Activated CD8-positive, alpha-beta T cell treated with anti-CD3 and anti-CD28 coated beads for 36 hours (primary cell): Measurements from ENCODE around the gene PLG. TPM values are rescaled to one million over a fixed set of nuclear protein-coding genes. Genes with fewer than 3 reads are reported as not detected.
"Not testable (repeated sequence)": the region's sequence is repeated elsewhere in the genome, so short reads cannot be mapped to it uniquely, and the experiment has no call there.

Experiments used
- ATAC-seq: fragments of 200-7000 bp; cut with Tn5 transposase; one replicate; pipeline ENCODE4 v1.10.0; 2021; ENCODE audit warnings: mild to moderate bottlenecking, moderate library complexity
- CTCF ChIA-PET: fragments of 350-600 bp; sonication (Branson Sonifier 250); formaldehyde crosslinking; loops from one replicate; lab custom pipeline; 2021; ENCODE audit warnings: antibody characterized with exemption; lab: Charles Lee
- POLR2A ChIA-PET: fragments of 350-600 bp; sonication (Branson Sonifier 250); formaldehyde crosslinking; loops from one replicate; lab custom pipeline; 2021; ENCODE audit warnings: antibody characterized with exemption; lab: Charles Lee
- DNase-seq: peaks from one replicate; pipeline ENCODE4 v3.0.0-alpha.2; 2020
- H3K27ac Mint-ChIP-seq: one replicate; pipeline ENCODE4 v1.8.0; 2021; ENCODE audit warnings: mild to moderate bottlenecking, mixed read lengths
- H3K27me3 Mint-ChIP-seq: one replicate; pipeline ENCODE4 v1.8.0; 2021; ENCODE audit warnings: mixed read lengths
- H3K36me3 Mint-ChIP-seq: one replicate; pipeline ENCODE4 v1.8.0; 2021; ENCODE audit warnings: low read depth, mixed read lengths
- H3K4me1 Mint-ChIP-seq: one replicate; pipeline ENCODE4 v1.8.0; 2021; ENCODE audit warnings: low read depth, mixed read lengths
- H3K4me3 Mint-ChIP-seq: one replicate; pipeline ENCODE4 v1.8.0; 2021; ENCODE audit warnings: mild to moderate bottlenecking, moderate library complexity, mixed read lengths
- H3K9me3 Mint-ChIP-seq: one replicate; pipeline ENCODE4 v1.8.0; 2021; ENCODE audit warnings: mixed read lengths
- intact Hi-C: fragments of 100-400 bp; cut with micrococcal nuclease; formaldehyde crosslinking; loops from one replicate; pipeline ENCODE4 v1.10.0; 2022
- total RNA-seq, 2 experiments: library from RNA; stranded (reverse); gene quantifications; one replicate each; pipeline ENCODE4 v1.2.3, GENCODE V29; 2021
- TF ChIP-seq, protein P1 (sequence below): fragments of 200-600 bp; IDR thresholded peaks from one replicate; pipeline ENCODE4 v1.8.0; 2022; ENCODE audit warnings: antibody characterized with exemption, mild to moderate bottlenecking

The PLG gene
- not detected for total RNA-seq

DNA sequence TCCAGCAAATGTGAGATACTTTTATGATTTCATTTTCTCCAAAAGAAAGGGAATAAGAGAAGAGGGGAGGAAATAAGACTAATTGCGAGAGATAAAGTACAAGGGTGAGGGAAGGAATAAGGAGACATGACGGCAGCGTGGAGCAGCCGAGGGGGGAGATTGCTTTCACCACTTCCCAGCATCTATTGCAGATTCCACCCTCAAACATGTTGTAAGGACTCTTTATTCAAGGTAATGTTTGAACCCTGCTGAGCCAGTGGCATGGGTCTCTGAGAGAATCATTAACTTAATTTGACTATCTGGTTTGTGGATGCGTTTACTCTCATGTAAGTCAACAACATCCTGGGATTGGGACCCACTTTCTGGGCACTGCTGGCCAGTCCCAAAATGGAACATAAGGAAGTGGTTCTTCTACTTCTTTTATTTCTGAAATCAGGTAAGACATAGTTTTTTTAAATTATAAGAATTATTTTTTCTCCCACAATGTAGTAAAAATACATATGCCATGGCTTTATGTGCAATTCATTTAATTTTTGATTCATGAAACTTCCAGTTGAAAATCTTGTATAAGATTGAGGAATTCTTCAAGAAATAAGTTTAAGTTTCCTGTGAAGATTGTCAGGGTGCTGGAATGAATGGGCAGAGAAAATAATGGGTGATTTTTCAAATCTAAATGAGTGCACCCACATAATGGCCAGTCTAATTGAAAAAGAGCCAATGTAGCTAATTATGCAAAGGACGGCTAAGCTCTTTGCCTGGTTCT is at the start of gene PLG:
Gene PLG, plus strand, starts transcription at position 327 of the 763 bp plus-strand sequence. Its CDS starts 61 bp downstream, at position 388.
- CTCF ChIA-PET, intact Hi-C loops: not testable (repeated sequence)

DNA sequence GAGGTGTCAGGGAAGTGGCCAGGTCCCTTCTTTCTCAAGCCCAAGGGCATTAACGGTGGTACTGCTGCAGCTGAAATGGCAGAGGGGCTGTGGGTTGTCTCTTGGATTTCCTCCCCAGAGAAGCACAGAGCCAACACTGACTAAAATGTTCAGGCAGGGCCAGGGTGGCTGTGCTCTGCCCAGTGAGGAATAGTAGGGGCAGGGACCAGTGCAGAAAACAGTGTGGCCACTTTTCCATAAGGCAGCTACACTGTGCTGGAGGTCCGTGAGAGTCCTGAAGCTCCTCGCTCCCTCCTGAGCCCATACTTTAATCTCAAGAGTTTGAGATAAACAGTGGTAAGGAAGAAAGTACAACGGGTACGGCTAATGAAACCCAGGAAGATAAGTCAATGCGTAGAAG is 42.5 kb upstream of the PLG start:
- intact Hi-C loops, result no loop called here
- H3K4me1 Mint-ChIP-seq, result no peaks in the 10 kb centered on the region
- no peaks in the 10 kb centered on the region for H3K36me3 Mint-ChIP-seq
- H3K27ac Mint-ChIP-seq, result no peak overlapping the region
- peaks cover 9% of the 10 kb centered on the region for H3K9me3 Mint-ChIP-seq
- ATAC-seq (no peak), DNase-seq (no peak)
- ChIA-PET POLR2A (no interaction called here), CTCF (interaction anchor here (1.2 kb wide), 1 partner anchor 8 kb away, joined by 3 read pairs; no protein-coding TSS in a partner anchor)
- TF ChIP-seq, protein P1, sequence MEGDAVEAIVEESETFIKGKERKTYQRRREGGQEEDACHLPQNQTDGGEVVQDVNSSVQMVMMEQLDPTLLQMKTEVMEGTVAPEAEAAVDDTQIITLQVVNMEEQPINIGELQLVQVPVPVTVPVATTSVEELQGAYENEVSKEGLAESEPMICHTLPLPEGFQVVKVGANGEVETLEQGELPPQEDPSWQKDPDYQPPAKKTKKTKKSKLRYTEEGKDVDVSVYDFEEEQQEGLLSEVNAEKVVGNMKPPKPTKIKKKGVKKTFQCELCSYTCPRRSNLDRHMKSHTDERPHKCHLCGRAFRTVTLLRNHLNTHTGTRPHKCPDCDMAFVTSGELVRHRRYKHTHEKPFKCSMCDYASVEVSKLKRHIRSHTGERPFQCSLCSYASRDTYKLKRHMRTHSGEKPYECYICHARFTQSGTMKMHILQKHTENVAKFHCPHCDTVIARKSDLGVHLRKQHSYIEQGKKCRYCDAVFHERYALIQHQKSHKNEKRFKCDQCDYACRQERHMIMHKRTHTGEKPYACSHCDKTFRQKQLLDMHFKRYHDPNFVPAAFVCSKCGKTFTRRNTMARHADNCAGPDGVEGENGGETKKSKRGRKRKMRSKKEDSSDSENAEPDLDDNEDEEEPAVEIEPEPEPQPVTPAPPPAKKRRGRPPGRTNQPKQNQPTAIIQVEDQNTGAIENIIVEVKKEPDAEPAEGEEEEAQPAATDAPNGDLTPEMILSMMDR, result no peak
- peaks cover 9% of the 10 kb centered on the region for H3K27me3 Mint-ChIP-seq
- no peak overlapping the region for H3K4me3 Mint-ChIP-seq

More for the DNA sequence above, at the start of gene PLG:
- H3K9me3 Mint-ChIP-seq, ATAC-seq, DNase-seq, H3K27ac Mint-ChIP-seq, H3K4me3 Mint-ChIP-seq, H3K4me1 Mint-ChIP-seq, H3K27me3 Mint-ChIP-seq, H3K36me3 Mint-ChIP-seq, POLR2A ChIA-PET: not testable (repeated sequence)

DNA sequence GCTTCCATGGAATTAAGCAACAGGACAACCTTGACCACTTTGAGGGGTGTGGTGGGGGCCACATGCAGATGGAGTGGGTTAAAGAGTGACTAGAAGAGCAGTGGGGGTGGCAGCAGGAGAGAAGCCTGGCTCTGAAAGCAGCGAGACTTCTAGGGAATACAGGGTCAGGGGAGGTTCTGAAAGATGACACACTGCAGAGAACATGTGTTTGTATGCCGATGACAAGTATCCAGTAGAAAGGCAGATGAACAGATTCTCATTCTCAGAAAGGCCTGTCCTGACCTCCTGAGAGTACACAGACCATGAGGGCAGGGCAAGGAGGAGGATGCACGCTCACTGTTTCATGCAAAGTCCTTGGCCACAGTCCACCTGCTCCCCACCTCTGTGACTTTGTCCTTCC is 40.8 kb upstream of the PLG start:
- H3K9me3 Mint-ChIP-seq, result peaks cover 9% of the 10 kb centered on the region
- H3K4me1 Mint-ChIP-seq, result no peaks in the 10 kb centered on the region
- DNase-seq (no peak), ATAC-seq (no peak)
- intact Hi-C loops, result no loop called here
- H3K27me3 Mint-ChIP-seq, result peaks cover 12% of the 10 kb centered on the region
- H3K4me3 Mint-ChIP-seq, result no peak overlapping the region
- ChIA-PET CTCF (no interaction called here), POLR2A (no interaction called here)
- H3K36me3 Mint-ChIP-seq, result no peaks in the 10 kb centered on the region
- H3K27ac Mint-ChIP-seq, result no peak overlapping the region
- TF ChIP-seq, protein P1, result no peak

DNA sequence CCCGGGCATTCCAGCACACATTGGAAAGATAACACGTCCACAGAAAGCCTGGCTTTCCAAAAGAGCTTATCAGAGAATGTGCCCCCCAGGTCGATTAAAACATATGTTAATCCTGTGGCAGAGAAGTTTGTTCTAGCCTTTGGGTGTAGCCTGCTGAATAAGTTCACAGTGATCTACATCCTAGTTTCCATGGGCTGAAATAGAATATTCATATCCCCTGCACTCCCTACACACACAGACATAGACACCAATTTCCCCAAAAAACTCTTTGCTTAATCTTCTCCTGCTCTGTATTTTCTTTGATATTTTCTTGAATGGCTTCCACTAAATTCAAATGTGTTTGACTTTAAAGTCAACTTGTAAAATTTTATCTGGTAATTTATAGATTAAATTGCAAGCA is 39.6 kb upstream of the PLG start:
- Mint-ChIP-seq H3K9me3 (peaks cover 3% of the 10 kb centered on the region), H3K36me3 (no peaks in the 10 kb centered on the region), H3K4me1 (no peaks in the 10 kb centered on the region), H3K27ac (no peak overlapping the region), H3K27me3 (peaks cover 13% of the 10 kb centered on the region), H3K4me3 (no peak overlapping the region)
- ATAC-seq (no peak), DNase-seq (no peak)
- ChIA-PET POLR2A (no interaction called here), CTCF (no interaction called here)
- TF ChIP-seq, protein P1, result no peak
- intact Hi-C loops, result no loop called here

DNA sequence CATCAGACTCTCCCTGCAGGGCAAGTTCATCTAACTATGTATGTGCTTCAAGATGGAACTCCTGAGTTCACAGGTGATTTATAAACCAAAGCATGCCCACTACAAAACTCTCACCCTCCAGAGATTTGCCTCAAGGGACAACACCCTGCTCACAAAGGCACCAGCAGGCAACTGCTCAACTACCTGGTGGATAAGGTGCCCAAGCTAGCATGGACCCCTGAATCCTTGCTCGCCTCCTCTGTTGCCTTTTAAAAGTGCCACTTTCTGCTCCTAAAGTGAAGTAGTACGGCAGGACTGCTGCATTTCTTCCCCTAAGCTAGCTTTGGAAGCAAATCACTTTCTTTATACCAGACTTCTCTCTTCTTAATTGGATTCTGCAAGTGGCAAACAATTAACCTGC is 39.2 kb upstream of the PLG start:
- DNase-seq (no peak), ATAC-seq (no peak)
- ChIA-PET POLR2A (no interaction called here), CTCF (no interaction called here)
- TF ChIP-seq, protein P1, result no peak
- H3K27me3 Mint-ChIP-seq, result peaks cover 12% of the 10 kb centered on the region
- no peaks in the 10 kb centered on the region for H3K4me1 Mint-ChIP-seq
- H3K9me3 Mint-ChIP-seq, result peaks cover under 1% of the 10 kb centered on the region
- H3K4me3 Mint-ChIP-seq, result no peak overlapping the region
- intact Hi-C loops, result no loop called here
- H3K36me3 Mint-ChIP-seq, result no peaks in the 10 kb centered on the region
- H3K27ac Mint-ChIP-seq, result no peak overlapping the region

- POLR2A ChIA-PET, H3K4me1 Mint-ChIP-seq: not testable (repeated sequence)
- CTCF ChIA-PET, result interaction anchor here (1.0 kb wide), 1 partner anchor 12 kb away, joined by 4 read pairs; no protein-coding TSS in a partner anchor
Observed at GRCh38 chr6:160664198-160664597, 37.8 kb upstream of the PLG start, which contains the start of gene LPA. TSS of gene LPA (minus strand) at chr6:160664275. CDS start at chr6:160664214, 61 bp downstream.

More at GRCh38 chr6:160664198-160664597, 37.8 kb upstream of the PLG start, which contains the start of gene LPA:
- DNase-seq, ATAC-seq, intact Hi-C loops, H3K36me3 Mint-ChIP-seq, H3K4me3 Mint-ChIP-seq, H3K9me3 Mint-ChIP-seq, H3K27ac Mint-ChIP-seq: not testable (repeated sequence)
- peaks cover 10% of the 10 kb centered on the region for H3K27me3 Mint-ChIP-seq
